COR-L47 (cell line): ENCODE results near the gene EEF1A1.
"Not testable (repeated sequence)": the region's sequence is repeated elsewhere in the genome, so short reads cannot be mapped to it uniquely, and the experiment has no call there.

Source experiments
- DNase-seq: peaks from one replicate; lab custom pipeline; 2025; lab: John Stamatoyannopoulos, UW

EEF1A1 gene

GRCh38 chr6:73537677-73538076 lies 16.8 kb upstream of the EEF1A1 start:
- DNase-seq, result no peak

- no peak for DNase-seq
These were observed 13.8 kb upstream of the EEF1A1 start for GRCh38 chr6:73534628-73535027.

GRCh38 chr6:73532293-73532692 lies 11.5 kb upstream of the EEF1A1 start:
- no peak for DNase-seq

- no peak for DNase-seq
These were observed 8.1 kb upstream of the EEF1A1 start for GRCh38 chr6:73528897-73529296.

GRCh38 chr6:73525546-73526330 lies 4.9 kb upstream of the EEF1A1 start:
- no peak for DNase-seq

GRCh38 chr6:73523434-73524123 lies 2.7 kb upstream of the EEF1A1 start:
- DNase-seq, result peak; percentile 21

- DNase-seq, result peak; percentile 65
These were observed 636 bp upstream of the EEF1A1 start for GRCh38 chr6:73521351-73521985.

GRCh38 chr6:73519926-73520687 lies 725 bp downstream of the EEF1A1 start:
- peak; percentile 60 for DNase-seq

GRCh38 chr6:73518982-73519881 lies 1.6 kb downstream of the EEF1A1 start:
- not testable (repeated sequence) for DNase-seq

- DNase-seq, result not testable (repeated sequence)
These were observed 2.5 kb downstream of the EEF1A1 start for GRCh38 chr6:73518100-73518981.

- DNase-seq, result no peak
These were observed 4.0 kb downstream of the EEF1A1 start for GRCh38 chr6:73516514-73517489.

- DNase-seq, result no peak
These were observed 5.6 kb downstream of the EEF1A1 start for GRCh38 chr6:73515204-73515655.

- DNase-seq, result no peak
These were observed 6.1 kb downstream of the EEF1A1 start for GRCh38 chr6:73514746-73515110.

- no peak for DNase-seq
These were observed 7.4 kb downstream of the EEF1A1 start for GRCh38 chr6:73513496-73513854.

GRCh38 chr6:73511796-73512195 lies 9.0 kb downstream of the EEF1A1 start:
- DNase-seq, result no peak

GRCh38 chr6:73509851-73510250 lies 11.0 kb downstream of the EEF1A1 start:
- no peak for DNase-seq

- DNase-seq, result no peak
These were observed 12.1 kb downstream of the EEF1A1 start for GRCh38 chr6:73508776-73509175.

GRCh38 chr6:73506246-73506645 lies 14.6 kb downstream of the EEF1A1 start:
- DNase-seq, result no peak

- DNase-seq, result not testable (repeated sequence)
These were observed 15.1 kb downstream of the EEF1A1 start for GRCh38 chr6:73505705-73506104.
